HG02884 (cell line): ENCODE data around the gene DRICH1.
"Not testable (repeated sequence)": the region's sequence is repeated elsewhere in the genome, so short reads cannot be mapped to it uniquely, and the experiment has no call there.

Source experiments
- ATAC-seq: cut with Tn5 transposase; IDR thresholded peaks from one replicate; pipeline ENCODE4 v1.9.1; 2021; ENCODE audit warnings: mild to moderate bottlenecking, moderate library complexity; ENCODE audit not compliant: unreplicated experiment

DRICH1 gene

DNA sequence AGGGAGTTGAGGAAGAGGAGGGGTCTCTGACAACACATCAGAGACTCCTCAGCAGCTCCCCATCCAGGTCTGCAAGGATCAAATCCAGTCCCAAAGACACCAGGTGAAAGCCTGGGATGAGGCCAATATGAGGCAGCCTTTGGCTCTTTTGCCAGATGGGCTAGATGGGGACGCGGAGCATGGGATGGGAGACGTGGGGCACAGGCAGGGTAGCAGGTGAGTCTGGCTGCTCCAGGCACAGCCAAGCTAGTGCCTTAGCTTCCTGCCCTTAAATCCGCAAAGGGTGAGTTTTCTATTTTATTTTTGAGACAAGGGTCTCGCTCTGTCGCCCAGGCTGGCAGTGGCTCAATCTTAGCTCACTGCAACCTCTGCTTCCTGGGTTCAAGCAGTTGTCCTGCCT is 19.6 kb upstream of the DRICH1 start:
- ATAC-seq, result no peak

DNA sequence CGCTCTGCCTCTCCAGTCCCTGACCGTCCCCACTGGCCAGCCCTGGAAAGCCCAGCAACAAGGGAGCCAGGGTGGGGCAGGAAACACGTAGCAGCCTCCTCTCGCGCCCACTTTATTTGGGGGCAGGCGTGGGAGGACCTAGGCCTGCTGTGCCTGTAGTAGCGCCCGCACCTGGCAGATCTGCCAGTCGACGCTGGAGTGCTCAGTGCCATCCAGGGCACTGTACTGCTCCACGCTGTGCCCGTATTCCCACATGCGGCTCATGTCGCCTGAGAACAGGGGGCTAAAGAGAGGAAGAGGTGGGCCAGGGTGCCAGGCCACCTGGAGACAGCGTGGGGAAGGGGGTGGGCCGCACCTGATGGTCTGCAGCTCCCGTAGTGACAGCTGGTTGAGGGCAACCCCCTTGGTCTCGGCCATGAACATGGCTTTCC is 17.0 kb upstream of the DRICH1 start:
- ATAC-seq, result no peak

DNA sequence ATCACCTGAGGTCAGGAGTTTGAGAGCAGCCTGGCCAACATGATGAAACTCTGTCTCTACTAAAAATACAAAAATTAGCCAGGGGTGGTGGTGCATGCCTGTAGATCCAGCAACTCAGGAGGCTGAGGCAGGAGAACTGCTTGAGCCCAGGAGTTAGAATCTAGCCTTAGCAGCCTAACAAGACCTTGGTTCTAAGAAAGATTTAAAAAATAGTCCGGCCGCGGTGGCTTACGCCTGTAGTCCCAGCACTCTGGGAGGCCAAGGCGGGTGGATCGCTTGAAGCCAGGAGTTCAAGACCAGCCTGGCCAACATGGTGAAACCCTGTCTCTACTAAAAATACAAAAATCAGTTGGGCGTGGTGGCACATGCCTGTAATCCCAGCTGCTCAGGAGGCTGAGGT is 14.4 kb upstream of the DRICH1 start:
- not testable (repeated sequence) for ATAC-seq

DNA sequence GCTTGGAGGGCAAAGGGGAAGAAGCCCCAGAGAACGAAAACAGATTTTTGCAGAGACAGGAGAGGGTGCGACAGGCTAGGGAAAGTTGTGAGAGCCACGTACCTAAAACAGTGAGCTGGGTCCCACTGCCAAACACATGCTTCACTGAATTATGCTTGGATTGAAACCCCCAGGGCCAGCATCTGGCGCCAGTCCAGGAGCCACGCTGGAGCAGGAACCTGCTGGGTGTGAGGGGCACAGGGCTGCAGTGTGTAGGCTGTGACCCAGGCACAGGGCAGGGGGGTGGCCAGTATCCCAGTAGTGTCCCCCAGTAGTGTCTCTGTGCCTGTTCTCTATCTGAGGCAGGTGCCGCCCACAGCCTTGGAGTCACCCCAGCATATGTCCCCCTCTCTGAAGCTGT is 8.1 kb upstream of the DRICH1 start:
- ATAC-seq, result not testable (repeated sequence)

DNA sequence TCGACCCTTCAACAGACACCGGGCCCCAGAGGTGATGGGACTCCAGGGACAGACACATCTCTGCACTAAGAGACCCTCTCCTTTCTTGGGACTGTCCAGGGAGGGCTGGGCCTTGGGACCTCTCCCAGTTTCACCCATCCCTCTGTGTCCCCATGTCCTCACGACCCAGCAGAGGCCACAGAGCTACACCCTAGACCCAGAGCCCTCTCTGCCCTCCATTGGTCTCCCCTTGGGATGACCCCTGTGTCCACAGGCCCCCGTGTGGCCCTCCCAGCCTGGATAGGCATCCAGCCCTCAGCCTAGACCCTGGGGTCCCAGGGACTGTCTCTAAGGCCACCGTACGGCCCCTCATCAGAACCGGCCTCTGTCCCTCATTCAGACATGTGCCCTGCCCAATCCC is 7.5 kb upstream of the DRICH1 start:
- no peak for ATAC-seq

DNA sequence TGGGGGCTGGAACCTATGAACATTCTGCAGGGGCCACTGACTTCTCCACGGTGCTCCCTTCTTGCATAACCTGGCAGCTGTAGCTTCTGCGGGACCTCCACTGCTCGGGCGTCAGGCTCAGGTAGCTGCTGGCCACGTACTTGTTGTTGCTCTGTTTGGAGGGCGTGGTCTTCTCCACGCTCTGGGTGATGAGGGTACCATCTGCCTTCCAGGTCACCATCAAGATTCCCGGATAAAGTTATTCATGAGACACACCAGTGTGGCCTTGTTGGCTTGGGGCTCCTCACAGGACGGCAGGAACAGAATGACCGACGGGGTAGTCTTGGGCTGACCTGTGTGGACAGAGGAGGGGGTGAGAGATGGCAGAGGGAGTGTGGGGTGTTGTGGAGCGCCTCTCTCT is 6.5 kb upstream of the DRICH1 start:
- no peak for ATAC-seq

DNA sequence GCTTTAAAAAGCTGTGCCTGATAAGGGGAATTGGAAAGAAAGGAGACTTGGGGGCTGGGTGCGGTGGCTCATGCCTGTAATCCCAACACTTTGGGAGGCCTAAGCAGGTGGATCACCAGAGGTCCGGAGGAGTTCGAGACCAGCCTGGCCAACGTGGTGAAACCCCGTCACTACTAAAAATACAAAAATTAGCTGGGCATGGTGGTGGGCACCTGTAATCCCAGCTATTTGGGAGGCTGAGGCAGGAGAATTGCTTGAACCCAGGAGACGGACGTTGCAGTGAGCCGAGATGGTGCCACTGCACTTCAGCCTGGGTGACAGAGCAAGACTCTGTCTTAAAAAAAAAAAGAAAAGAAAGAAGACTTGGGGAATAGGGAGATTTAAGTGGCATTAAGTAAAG is 3.2 kb upstream of the DRICH1 start:
- ATAC-seq, result not testable (repeated sequence)

DNA sequence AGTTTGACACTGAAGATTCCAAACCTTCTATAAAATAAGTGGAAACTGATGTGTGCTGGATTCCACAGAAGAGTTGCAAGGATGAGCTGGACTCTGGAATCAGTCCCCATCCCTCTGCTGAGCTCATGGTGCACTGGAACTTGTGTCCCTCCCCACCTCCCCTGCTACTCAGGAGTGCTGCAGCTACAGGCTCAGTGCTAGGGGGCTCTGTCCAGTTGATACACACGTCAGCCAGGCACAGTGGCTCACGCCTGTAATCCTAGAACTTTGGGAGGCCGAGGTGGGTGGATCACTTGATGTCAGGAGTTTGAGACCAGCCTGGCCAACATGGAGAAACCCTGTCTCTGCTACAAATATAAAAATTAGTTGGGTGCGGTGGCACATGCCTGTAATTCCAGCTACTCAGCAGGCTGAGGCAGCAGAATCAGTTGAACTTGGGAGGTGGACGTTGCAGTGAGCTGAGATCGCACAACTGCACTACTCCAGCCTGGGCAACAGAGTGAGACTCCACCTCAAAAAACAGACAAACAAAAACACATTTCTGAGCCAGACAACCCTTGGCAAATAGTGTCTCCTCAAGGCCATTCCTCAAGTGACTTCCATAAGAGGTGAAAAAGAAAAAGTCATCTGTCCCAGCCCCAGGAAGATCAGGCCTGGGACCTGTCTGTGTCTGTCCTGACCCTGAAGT is 3.9 kb downstream of the DRICH1 start:
- not testable (repeated sequence) for ATAC-seq

DNA sequence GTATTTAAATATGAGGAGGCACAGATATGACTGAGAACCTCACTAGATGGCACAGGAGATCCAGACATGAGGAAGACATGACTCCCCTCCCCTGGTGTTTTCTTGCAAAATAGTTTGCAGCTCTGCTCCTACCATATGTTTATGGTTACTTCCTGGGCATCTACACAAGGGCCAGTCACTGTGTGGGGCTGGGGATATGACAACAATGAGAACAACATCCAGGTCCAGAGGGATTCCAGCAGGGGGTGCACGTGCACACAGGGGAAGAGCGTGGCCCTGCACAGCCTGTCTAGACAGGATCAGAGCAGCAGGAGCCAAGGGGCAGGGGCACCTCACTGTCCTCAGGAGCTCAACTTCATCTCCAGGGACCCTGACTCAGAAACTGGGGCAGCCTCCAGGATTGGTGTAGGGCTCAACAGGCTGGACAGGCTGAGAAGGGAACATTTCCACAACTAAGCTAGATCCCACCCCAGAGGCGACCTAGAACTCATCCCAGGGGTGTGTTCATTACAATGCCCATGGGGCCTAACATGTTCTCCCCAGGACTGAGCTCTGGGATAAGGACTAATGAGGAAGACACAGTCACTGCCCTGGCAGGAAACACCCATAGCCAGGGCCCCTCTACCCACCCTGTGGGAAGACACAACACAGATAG is 4.6 kb downstream of the DRICH1 start:
- ATAC-seq, result not testable (repeated sequence)

DNA sequence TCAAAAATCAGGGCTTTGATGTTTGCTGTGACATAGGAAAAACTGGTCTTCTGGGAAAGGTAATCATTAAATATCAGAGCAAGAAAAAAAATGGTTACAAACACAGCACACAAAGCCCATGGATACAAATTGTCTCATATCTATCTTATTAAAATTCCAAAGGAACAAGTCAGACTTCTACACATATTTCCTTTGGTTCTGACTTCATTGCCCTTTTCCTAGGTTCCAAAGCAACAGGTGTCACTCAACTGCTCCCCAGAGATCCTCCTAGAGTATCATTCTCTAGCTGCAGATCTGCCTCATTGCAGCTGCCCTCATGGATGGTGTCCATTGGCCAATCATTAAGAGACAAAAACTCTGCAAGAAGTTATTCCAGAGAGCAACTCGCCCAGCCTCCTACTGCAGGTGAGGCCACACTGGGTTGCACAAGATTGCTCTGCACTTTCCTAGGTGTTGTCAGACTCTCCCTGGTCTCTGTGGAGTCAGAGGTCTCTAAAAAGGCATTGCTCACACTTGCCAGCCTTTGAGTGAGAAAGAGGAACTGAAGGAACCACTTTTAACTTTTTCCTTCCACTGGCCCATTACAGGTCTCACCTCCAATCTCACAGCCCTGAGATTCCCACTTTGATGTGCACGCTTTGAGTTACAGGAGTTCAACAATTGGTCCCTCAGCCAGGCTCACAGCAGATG is 5.7 kb downstream of the DRICH1 start:
- no peak for ATAC-seq

DNA sequence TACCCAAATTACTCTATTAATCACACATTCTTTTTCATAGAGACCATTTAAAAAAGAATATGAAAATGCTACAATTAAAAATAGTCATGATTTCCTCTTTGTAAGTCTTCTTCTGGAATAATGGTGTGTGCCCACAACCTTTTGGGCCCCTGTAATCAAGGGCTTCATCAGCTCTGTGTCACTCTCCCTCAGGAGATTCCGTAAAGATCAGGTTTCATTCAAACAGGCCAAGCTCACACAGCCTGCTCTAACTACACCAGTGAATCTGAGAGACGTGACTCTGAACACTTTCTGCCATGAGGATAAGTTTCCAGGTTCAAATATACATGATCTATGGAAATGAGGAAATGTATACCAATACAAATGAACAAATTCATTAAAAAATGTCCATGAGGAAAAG is 9.5 kb downstream of the DRICH1 start:
- no peak for ATAC-seq

DNA sequence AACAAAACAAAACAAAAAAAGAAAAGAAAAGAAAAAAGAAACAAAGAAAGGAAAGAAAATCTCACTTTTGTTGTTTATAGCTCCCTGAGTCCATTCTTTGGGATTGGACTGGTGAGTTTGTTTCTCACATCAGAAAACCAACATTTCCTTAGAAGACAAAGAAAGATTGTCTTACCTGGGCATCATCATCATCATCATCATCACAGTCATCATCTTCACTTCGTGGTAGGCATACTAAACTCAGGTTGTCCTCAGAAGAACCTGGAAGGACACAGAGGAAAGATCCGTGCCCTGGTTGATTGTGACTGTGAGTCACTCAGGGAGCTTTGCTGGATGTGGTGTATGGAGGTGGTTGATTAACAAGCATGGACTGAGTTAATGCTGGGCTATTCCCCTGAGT is 10.2 kb downstream of the DRICH1 start:
- not testable (repeated sequence) for ATAC-seq

DNA sequence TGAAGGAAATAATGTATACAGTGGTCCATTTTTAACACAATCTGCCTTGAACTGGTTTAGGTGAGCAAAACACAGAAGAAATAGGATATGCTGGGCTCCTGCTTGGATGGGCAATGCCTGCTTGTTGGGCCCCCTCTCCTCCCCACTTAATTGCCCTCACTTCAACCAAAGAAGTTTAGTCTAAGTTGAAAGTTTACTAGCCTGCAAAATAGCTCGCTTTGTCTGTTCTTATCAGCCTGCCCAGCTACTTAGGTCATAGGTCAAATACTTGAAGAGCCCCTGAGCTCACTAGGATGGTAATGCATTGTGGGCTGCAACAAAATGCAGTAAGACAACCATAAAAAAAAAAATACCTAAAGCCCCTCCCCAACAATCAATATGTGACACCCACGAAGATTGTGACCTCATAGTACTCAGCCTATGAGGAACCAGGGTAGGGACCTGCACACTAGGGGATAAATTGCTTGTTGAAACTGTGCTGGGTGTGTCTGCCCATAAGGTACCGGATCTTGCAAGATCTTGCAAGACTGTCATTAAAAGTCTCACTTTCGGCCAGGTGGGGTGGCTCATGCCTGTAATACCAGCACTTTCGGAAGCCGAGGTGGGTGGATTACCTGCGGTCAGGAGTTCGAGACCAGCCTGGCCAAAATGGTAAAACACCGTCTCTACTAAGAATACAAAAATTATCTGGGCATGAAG is 10.9 kb downstream of the DRICH1 start:
- no peak for ATAC-seq

DNA sequence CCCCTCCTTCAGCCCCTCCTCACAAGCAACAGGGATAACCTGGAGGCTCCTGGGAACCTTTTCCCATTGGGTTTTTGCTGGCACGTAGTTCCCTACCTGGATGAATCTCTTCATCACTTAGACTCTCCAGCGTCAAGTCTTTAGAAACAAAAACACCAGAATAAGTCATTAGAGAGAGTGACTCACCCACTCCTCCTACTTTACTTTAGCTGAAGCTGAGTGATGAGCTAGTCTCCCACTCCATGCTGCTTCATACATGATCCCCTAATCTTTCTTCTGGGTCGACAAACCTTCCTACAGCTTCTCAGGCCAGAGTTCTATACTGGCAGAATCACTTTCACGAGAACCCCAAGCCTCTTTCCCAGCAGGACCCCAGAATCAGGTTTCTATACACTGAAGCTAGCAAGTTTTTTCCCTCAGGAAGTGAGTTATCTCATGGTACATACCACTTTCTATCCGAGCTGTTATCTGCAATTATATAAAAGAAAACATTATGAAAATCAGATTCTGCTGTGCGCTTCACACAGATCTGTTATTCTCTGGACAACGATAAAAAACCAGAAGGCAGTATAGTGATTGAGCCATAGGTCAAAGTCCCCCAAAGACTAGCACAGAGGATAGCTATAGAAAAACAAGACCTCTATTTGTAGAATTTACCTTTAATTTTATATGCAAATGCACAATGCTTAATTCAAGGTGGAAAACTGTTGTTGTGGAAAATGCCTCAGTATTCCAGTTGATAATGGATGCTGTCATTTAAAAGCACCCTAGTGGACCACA is 18.7 kb downstream of the DRICH1 start:
- ATAC-seq, result no peak

DNA sequence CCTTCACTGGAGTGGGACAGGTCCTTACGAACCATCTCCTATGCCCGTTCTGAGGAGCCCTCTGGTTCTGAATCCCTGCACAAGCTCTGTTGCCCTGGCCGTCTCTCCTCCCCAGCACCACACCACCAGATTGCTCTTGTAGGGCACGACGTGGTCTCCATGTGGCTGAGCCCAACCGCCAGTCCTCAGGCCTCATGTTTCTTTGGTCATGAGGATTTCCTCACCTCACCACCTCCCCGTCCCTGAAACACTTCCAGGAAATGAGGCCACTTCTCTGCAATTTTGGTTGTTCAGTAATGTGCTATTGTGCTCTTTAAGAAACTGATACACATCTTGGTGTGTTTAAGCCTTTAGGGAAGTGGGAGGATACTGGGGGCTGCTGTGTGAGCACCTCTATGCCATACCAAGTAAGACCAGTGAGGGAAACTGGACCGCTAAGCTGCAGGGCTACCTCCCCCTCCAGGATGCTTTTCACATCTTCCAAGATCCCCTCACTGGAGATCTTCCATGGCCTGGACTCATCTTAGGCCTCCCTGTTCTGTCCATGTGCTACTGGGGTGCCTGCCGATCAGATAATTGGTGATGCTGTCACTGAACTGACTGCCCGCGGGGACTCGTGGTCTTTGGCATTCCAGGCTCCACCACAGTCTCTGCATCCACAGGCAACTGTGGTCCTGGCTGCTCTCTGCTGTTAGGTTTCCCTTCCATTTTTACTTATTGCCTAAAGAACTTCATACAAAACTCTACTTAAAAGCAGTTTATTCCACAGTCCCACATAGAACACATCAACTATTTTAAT is 21.9 kb downstream of the DRICH1 start:
- ATAC-seq, result no peak

DNA sequence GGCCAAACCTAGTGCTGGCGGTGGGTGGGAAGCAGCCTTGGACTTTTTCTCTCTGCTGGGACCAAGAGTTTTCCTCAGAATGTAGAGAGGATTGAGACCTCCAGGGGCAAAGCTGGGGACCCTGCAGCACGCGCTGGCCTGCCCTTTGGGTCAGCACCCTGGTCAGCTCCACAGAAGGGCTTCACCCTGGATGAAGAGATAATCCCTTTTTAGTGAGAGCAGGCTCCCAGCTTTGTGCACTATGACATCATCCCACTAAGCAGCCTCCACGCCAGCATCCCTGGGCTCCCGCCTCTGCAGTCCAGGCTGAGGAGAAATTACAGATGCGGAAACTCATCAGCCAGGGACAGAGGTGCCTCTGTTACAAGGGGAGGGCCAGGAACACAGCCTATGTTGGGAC is 23.5 kb downstream of the DRICH1 start:
- no peak for ATAC-seq

DNA sequence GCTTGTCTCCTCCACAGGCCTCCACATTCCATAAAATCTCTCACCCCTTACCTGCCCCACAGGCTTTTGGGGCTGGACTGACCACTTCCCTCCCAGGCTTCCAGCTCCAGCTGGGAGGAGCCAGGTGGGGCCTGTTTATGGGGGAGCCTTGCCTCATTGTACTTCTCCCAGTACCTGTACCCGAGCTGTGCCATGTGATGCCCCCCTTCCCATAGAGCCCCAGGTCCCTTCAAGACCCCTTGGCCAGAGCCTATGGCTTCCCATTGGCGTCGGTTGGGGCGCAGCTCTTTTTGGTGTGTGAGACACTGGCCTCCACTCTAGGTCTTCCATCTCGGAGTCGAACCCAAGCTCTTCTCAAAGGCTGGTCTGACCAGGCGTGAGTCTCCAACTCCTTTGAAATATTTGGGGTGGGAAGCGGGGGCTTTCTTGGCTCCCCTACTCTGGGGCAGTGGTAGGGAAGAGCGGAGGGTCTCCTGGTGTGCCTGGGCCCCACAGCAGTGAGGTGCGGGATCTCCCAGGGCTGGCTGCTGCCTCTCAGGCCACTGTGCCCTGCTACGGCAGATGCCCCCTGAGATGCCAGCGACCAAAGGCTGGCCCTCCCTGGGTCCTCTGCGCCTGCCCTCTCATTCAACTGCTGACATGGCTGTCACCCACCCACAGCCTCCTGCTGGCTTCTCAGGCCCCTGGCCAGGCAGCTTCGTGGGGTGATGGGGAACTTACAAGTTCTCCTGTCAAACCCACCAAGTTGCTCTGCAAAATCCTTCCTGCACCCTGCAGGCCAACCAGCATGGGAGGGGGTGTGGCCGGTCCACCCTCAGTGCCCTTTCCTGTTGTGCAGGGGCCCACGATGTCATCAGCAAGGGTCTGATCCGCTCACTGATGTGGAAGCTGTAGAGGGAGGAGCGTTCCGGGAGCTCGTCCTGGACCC is 25.7 kb downstream of the DRICH1 start:
- ATAC-seq, result no peak

DNA sequence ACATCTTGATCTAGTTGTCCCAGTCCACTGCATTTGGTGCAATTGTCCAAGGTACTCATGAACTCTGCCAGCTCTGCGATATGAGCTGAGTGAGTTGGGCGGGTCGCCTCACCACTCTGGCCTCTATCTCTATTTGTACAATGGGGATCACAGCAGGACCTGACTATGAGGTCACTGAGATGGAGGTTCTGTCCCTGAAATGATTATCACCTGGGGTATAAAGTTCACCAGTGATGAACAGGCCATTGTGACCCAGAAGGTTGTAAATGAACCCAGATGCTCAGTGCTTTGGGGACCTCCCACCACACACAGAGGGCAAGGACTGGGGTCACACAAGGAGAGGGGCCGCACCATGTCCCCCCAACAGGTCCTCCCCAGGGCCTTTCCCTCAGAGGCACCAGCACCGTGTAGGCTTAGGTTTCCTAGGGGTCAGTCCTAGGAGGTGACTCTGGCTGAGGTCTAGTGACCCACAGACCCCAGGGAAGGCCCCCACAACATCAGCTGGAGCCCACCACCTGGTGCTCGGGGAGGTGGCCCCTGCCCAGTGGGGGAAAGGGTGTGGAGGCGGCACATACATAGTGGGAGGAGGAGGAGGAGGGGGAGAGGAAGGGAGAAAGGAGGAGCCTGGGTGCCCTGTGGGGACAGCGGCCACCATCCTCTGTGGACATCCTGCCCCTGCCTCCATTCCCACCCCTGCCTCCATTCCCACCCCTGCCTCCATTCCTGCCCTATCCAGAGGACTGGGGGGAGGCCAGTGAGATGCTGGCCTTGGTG is 27.0 kb downstream of the DRICH1 start:
- no peak for ATAC-seq
